DMS 273 (cell line): ENCODE results near the gene GPRASP2.
A peak's percentile ranks its signal among the peaks of the same experiment; 100 is the strongest.

ENCODE experiments used
- DNase-seq: peaks from one replicate; lab custom pipeline; 2025; ENCODE audit not compliant: unreplicated experiment; lab: John Stamatoyannopoulos, UW

GPRASP2 gene

GRCh38 chrX:102744307-102744706, 32.1 kb downstream of the GPRASP2 start:
- DNase-seq: no peak

- DNase-seq: no peak
These were observed 33.2 kb downstream of the GPRASP2 start for GRCh38 chrX:102745513-102745856.

- DNase-seq: no peak
These were observed 33.8 kb downstream of the GPRASP2 start for GRCh38 chrX:102745857-102746584.

GRCh38 chrX:102765217-102765616, 53.0 kb downstream of the GPRASP2 start:
- no peak for DNase-seq

- DNase-seq: peak; percentile 82
These were observed 53.6 kb downstream of the GPRASP2 start for GRCh38 chrX:102765809-102766208.

- no peak for DNase-seq
These were observed 55.0 kb downstream of the GPRASP2 start for GRCh38 chrX:102767287-102767686.
